ENCODE measurements around the gene RGCC. TPM values are rescaled to one million over a fixed set of nuclear protein-coding genes. Genes with fewer than 3 reads are reported as not detected.
A peak's percentile ranks its signal among the peaks of the same experiment; 100 is the strongest.

RGCC gene
- total RNA-seq, 3 donors from 2014 or later: 91.8 to 112 (median 95.7) TPM

DNA sequence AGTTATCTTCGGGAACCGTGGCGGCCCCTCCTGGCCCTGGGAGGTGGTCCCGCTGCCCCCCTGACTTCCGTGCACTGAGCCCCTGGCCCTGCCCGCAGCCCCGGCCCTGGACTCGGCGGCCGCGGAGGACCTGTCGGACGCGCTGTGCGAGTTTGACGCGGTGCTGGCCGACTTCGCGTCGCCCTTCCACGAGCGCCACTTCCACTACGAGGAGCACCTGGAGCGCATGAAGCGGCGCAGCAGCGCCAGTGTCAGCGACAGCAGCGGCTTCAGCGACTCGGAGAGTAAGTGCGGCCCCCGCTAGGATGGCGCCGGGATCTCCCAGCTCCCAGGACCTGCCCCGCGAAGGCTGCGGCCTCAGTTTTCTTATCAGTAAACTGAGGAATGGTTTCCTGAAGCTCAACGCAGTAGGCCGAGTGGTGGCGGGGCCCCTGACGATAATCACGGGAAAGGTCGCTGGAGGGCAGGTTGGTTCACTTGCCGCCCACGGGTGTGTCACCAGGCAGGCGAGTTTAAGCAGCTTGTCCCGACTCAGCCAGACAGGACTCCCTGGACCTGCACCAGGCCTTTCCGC is 924 bp downstream of the RGCC start:
- Histone ChIP-seq H3K9me3 (no peaks in the 10 kb centered on the region), H3K27me3 (no peaks in the 10 kb centered on the region), H3K4me1 (no peaks in the 10 kb centered on the region), H3K36me3 (no peaks in the 10 kb centered on the region), H3K27ac (peak overlapping the region; percentile 57 to 70), H3K4me3 (peak overlapping the region; percentile 66 to 79 (median 75))
- intact Hi-C loops (cut with DNase I; ENCODE audit: low total_unique reads): no loop called here
- DNase-seq (ENCODE audit: low spot score in 2 of 2): no peak
- TF ChIP-seq, protein P1, sequence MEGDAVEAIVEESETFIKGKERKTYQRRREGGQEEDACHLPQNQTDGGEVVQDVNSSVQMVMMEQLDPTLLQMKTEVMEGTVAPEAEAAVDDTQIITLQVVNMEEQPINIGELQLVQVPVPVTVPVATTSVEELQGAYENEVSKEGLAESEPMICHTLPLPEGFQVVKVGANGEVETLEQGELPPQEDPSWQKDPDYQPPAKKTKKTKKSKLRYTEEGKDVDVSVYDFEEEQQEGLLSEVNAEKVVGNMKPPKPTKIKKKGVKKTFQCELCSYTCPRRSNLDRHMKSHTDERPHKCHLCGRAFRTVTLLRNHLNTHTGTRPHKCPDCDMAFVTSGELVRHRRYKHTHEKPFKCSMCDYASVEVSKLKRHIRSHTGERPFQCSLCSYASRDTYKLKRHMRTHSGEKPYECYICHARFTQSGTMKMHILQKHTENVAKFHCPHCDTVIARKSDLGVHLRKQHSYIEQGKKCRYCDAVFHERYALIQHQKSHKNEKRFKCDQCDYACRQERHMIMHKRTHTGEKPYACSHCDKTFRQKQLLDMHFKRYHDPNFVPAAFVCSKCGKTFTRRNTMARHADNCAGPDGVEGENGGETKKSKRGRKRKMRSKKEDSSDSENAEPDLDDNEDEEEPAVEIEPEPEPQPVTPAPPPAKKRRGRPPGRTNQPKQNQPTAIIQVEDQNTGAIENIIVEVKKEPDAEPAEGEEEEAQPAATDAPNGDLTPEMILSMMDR (IDR thresholded peaks at IDR 0.05): no peak
- TF ChIP-seq POLR2AphosphoS5 (IDR thresholded peaks at IDR 0.05): no peak
- no peak for TF ChIP-seq POLR2A (IDR thresholded peaks at IDR 0.05)

DNA sequence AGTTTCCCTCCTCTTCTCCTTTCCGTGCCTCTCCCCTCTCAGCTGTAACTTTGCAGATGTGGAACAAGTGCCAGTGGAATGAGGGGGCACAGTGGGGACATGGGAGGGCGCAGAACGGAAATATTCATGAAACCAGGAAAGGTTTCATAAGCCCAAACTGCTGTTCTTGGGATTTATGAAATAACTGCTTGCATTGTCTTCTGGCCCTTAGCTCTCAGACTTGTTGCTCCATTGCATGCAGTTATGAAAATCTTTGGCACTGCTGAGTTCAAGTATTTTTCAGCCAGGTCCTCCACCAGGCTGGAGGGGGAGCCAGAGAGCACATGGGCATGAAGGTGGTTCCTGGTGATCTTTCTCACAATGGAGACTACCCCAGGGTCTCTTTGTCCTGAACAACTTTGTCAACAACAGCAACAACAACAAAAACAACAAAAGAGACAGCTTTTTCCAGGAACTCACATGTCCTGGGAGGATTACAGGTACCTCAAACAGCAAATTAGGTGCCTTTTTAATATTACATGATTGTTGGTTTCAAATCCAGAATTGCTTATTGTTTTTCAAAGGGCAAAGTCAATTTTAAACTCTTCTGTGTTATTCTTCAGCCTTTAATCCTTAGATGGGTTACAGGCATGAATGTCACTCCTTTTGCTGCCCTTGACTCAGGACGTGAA is 1.5 kb downstream of the RGCC start:
- intact Hi-C loops (cut with DNase I; ENCODE audit: low total_unique reads): no loop called here
- TF ChIP-seq POLR2A (IDR thresholded peaks at IDR 0.05): no peak
- TF ChIP-seq, protein P1 (IDR thresholded peaks at IDR 0.05): peak in 2 of 3 donors; percentile 30 to 52
- TF ChIP-seq POLR2AphosphoS5 (IDR thresholded peaks at IDR 0.05): peak in 1 of 3 donors; percentile 25
- Histone ChIP-seq H3K4me3 (peak overlapping the region; percentile 66 to 79 (median 75)), H3K27ac (peak overlapping the region; percentile 57 to 70), H3K27me3 (no peaks in the 10 kb centered on the region), H3K36me3 (no peaks in the 10 kb centered on the region), H3K9me3 (no peaks in the 10 kb centered on the region), H3K4me1 (no peaks in the 10 kb centered on the region)
- peak in 1 of 2 donors; percentile 28 for DNase-seq (ENCODE audit: low spot score in 2 of 2)

DNA sequence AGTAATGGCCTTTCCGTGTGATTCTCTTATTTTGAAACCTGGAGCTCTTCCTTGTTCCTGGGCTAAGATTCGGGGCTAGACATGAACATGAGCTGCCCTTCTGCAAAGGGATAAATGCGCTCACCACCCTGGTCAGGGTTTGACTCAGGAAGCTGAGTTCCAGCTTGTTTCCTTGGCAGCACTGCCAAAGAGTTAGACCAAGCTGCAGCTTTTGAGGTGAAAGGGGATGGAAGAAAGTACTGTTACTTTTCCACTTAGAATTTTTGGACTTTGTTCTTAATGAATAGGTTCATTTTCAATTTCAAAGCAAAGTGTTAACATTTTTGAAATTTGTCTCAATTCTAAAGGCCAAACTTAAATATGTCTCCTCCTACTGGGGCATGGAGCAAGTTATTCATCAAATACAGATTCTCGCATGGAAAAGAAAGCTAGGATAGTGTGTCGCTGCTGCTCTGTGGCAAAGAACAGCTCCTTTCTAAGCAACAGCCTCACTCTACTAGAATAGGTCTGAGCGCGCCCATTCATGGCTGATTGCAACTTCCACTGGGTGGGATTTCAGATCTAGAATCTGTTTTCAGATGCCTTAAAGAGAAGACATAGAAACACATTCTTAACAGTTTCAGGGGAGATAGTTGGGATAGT is 2.2 kb downstream of the RGCC start:
- H3K4me3 ChIP-seq: peak overlapping the region; percentile 66 to 79 (median 75)
- no peak overlapping the region for H3K27ac ChIP-seq
- no peaks in the 10 kb centered on the region for H3K36me3 ChIP-seq
- no peaks in the 10 kb centered on the region for H3K4me1 ChIP-seq
- intact Hi-C loops (cut with DNase I; ENCODE audit: low total_unique reads): no loop called here
- TF ChIP-seq POLR2A (IDR thresholded peaks at IDR 0.05) (no peak), POLR2AphosphoS5 (IDR thresholded peaks at IDR 0.05) (no peak)
- TF ChIP-seq, protein P1 (IDR thresholded peaks at IDR 0.05): no peak
- H3K9me3 ChIP-seq: no peaks in the 10 kb centered on the region
- H3K27me3 ChIP-seq: no peaks in the 10 kb centered on the region
- DNase-seq (ENCODE audit: low spot score in 2 of 2): no peak

GRCh38 chr13:41460074-41460465 is 2.7 kb downstream of the RGCC start:
- Histone ChIP-seq H3K4me3 (peak overlapping the region; percentile 66 to 79 (median 75)), H3K27ac (no peak overlapping the region), H3K9me3 (no peaks in the 10 kb centered on the region), H3K4me1 (no peaks in the 10 kb centered on the region), H3K27me3 (no peaks in the 10 kb centered on the region), H3K36me3 (no peaks in the 10 kb centered on the region)
- DNase-seq (ENCODE audit: low spot score in 2 of 2): no peak
- intact Hi-C loops (cut with DNase I; ENCODE audit: low total_unique reads): no loop called here
- TF ChIP-seq POLR2AphosphoS5 (IDR thresholded peaks at IDR 0.05) (no peak), POLR2A (IDR thresholded peaks at IDR 0.05) (no peak)
- TF ChIP-seq, protein P1 (IDR thresholded peaks at IDR 0.05): no peak

- H3K27me3 ChIP-seq: no peaks in the 10 kb centered on the region
- H3K9me3 ChIP-seq: no peaks in the 10 kb centered on the region
- no peaks in the 10 kb centered on the region for H3K4me1 ChIP-seq
- H3K36me3 ChIP-seq: no peaks in the 10 kb centered on the region
- no peak overlapping the region for H3K4me3 ChIP-seq
- DNase-seq (ENCODE audit: low spot score in 2 of 2): no peak
- no peak for TF ChIP-seq POLR2A (IDR thresholded peaks at IDR 0.05)
- TF ChIP-seq, protein P1 (IDR thresholded peaks at IDR 0.05): no peak
- TF ChIP-seq POLR2AphosphoS5 (IDR thresholded peaks at IDR 0.05): no peak
- H3K27ac ChIP-seq: no peak overlapping the region
- intact Hi-C loops (cut with DNase I; ENCODE audit: low total_unique reads): no loop called here
These were observed 3.6 kb downstream of the RGCC start for GRCh38 chr13:41460930-41461329.

All from breast epithelium (tissue), 4 donors.